Effector CD8-positive, alpha-beta T cell (primary cell): ENCODE results near the gene PDE9A.
"Not testable (repeated sequence)": the region's sequence is repeated elsewhere in the genome, so short reads cannot be mapped to it uniquely, and the experiment has no call there.

Experiments
- DNase-seq: peaks from one replicate; lab custom pipeline; 2025; lab: John Stamatoyannopoulos, UW

PDE9A gene

GRCh38 chr21:42708107-42708506, 54.7 kb downstream of the PDE9A start:
- no peak for DNase-seq

- DNase-seq: not testable (repeated sequence)
These were observed 55.5 kb downstream of the PDE9A start for GRCh38 chr21:42708916-42709315.

- DNase-seq: no peak
These were observed 58.2 kb downstream of the PDE9A start for GRCh38 chr21:42711667-42712066.

GRCh38 chr21:42715427-42715826, 62.0 kb downstream of the PDE9A start:
- not testable (repeated sequence) for DNase-seq

- DNase-seq: no peak
These were observed 62.7 kb downstream of the PDE9A start for GRCh38 chr21:42716074-42716473.

GRCh38 chr21:42720484-42720883, 67.1 kb downstream of the PDE9A start:
- DNase-seq: not testable (repeated sequence)

DNA sequence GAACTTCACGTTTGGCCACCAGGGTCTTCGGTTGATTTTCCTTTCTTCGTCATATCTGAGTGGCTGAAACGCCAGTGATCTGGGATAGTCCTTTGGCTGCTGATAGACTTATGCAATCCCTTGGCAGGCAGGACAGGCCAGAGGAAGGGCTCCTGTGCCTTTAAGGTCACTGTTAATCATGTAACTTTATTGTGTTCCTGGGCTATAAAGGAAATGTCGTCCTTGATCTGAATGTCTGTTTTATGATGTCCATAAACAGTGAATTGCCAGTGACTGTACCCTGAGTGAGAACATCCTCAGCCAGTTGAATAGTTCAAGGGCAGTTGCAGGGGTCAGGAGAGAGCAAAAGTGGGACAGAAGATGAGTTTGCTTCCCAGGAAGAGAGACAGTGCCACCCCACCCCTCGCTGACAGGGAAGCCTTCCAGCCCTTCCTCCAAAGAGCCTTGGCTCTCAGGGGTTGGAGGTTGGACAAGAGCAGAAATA, 68.0 kb downstream of the PDE9A start:
- no peak for DNase-seq

DNA sequence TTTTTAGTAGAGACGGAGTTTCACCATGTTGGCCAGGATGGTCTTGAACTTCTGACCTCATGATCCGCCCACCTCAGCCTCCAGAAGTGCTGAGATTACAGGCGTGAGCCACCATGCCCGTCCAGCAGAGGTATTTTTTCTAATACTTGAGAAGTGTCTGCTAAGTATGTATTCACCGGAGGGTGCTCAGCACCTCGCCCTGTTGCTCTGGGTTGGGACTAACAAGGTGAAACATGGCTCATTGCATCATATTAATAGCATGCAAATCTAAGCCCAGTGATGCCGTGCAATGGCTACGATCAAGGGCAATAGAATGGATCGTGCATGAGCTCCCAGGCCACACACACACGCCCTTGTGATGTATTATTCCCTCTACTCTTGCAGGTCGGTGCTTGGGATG, 68.7 kb downstream of the PDE9A start:
- no peak for DNase-seq

DNA sequence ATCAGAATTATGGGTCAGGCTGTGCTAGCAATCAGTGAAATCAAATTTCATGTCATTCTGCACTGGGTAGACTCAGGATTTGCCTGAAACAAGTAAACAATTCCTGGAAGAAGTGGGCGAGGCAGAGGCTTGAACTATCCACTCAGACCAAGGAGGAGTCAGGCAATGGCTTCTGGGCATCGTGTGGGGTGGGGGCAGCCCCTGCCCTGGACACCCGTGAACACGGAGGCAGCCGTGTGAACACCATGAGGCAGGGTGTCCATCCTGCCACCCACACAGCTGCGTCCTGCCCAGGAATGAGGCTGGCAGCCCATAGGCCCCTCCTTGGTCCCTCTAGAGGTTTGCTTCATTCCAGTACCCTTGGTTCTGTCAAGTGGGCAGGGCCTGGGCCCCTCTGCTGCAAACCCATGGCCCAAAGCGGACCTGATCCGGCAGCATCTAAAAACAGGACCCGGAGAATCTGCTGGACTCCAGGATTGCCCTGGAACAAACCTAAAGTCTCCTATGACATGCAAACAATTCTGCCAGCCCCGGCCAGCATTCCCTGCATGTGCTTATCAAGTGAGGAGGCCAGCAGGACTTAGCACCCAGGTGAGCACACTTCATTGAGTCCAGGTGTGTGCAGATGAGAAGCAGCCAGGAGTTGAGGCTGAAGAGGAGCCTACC, 69.5 kb downstream of the PDE9A start:
- DNase-seq: no peak

DNA sequence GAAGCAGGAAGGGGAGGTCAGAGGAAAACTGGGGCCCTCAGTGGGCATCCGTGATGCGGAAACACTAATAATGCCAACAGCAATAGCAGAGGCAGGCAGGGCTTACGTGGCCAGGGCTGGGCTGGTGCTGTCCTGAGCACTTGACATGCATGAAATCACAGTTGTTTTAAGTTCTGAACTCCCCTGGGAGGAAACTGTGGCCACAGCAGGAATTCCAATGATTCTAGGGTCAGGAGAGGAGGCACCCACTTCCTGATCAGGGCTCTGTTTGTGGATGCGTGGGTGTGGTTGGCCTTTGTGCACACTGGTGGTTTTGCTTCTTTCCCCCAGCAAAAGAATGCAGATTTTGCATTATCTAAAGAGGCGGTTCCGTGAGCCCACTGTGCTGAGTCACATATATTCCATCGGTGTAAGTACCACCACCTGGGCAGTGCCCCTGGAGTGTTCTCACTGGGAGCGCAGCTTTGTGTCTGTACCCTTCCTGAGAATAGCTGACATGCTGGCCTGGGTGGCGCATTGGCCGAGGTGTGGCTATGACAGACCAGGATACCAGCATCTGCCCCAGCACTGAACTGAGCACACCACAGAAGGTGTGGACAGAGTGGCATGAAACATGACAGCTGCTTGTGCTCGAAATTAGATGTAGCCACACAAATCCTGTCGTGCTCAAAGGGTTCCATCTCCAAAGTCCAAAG, 71.0 kb downstream of the PDE9A start:
- DNase-seq: no peak

- DNase-seq: no peak
These were observed 72.1 kb downstream of the PDE9A start for GRCh38 chr21:42725416-42725930.

- no peak for DNase-seq
These were observed 78.0 kb downstream of the PDE9A start for GRCh38 chr21:42731264-42732032.

GRCh38 chr21:42732033-42732410, 78.6 kb downstream of the PDE9A start:
- DNase-seq: no peak

- no peak for DNase-seq
These were observed 79.7 kb downstream of the PDE9A start for GRCh38 chr21:42733037-42733627.

DNA sequence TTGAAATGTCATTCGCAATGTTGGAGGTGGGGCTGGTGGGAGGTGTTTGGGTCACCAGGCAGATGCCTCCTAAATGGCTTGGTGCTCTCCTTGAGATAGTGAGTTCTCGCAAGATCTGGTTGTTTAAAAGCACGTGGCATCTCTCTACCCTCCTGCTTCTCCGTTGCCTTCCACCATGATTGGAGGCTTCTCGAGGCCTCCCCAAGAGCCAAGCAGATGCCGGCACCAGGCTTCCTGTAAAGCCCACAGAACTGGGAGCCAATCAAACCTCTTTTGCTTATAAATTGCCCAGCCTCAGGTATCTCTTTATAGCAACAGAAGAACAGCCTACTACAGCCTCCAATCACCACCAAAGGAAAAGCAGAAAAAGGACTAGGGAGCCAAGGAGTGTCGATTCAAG, 80.5 kb downstream of the PDE9A start:
- DNase-seq: no peak

DNA sequence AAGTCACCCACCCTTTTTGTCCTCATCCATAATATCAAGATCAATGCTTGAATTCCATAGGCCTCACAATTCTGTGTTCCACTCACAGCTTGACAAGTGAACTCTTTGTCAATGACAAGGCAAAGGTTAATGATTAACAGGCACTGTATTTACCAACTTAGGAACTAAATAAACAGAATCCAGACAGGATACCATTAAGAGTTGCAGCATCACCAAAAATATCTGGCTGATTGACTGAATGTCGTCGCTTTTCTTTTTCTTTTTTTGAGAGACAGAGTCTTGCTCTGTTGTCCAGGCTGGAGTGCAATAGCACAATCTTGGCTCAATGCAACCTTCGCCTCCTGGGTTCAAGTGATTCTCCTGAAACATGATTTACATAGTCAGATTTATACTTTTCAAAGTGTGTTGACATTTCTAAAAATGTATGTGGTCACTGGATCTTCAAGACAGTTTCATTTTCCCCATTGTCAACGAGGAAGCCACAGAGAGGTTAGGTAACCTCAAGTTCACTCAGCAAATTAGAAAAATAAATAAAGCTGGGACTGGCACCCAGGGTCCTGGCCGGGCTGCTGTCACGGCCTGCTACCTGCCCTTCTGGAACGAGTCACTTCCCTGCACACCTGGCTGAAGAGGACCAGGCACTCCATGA, 81.0 kb downstream of the PDE9A start:
- no peak for DNase-seq

- no peak for DNase-seq
These were observed 81.6 kb downstream of the PDE9A start for GRCh38 chr21:42735061-42735460.

DNA sequence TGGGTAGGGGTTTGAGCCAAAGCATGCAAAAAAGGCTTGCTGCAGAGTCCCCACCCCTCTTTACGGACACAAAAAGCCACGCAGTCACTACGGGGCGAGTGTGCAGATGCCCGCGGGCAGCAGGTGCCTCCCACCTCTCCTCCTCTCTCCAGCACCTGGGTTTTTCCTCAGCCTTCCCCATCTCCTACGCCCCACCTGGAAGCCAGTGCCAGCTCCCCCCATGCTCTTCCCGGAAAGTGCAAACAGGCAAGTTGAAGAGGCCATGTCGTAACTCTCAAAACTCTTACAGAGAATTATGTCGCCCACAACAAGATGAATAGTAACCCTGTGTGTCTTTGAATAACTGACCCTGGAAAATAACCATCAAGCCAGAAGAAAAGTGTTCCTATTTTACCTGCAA, 82.5 kb downstream of the PDE9A start:
- DNase-seq: no peak

DNA sequence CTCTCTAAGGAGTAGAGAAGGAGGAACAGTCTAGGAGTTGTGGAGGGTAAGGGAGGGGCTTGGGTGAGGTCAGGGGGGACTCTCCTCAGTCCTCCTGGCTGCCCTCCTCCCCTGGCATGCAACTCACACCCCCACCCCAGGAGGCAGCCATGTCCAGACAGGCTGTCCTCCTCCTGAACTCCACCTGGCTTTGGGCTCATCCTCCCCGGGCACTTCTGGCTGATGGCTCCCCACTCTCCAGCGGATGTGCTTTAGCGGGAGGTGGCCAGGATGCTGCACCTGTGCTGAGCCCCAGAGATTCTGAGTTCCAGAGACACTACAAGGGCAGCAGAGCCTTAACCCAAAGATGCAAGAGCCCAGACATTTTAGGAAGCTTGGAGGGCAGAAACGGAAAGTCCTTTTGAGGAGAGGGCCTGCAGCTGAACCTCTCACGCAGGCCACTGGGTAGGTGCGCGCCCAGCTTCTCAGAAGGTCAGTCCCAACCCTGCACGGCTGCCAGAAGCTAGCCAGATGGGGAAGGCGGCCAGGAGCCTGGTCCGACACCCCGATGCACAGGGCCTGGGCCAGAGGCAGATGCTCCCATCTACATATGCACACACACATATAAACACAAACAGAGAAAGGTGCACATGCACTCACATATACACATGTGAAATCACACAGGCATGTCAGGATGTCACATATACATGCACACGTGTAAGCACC, 83.4 kb downstream of the PDE9A start:
- DNase-seq: no peak

DNA sequence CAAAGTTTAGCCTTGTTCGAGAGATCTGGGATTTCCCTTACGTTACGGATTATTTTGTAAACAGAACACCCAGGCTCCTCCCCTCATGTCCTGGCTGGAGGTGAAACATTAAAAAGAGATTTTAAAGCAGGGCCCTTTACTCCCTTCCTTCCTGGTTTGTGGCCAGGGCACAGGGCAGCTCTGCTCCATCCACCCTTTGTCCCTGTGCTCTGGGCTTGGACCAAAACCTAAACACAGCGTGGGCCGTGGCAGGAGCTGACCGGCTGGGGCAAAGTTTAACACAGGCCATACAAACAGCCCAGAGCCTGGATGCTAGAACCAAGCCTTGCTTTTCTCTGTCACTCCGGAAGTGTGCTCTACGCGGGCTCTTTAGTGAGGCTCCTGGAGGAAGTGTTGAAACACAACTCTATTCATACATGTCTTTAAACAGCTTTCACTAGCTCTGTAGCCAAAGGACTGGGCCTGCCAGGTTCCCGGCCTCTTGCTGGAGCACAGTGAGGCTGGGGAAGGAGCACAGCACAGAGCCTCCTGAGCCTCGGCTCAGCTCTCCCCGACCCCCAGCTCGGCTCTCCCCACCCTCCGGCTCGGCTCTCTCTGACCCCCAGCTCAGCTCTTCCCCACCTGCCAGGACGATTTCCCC, 84.7 kb downstream of the PDE9A start:
- DNase-seq: no peak
